Dermis blood vessel endothelial cell (primary cell): ENCODE measurements around the gene ETNK2. TPM values are rescaled to one million over a fixed set of nuclear protein-coding genes. Genes with fewer than 3 reads are reported as not detected.

Source experiments
- DNase-seq: peaks from one replicate; pipeline ENCODE4 v3.0.0; 2010
- total RNA-seq: library from RNA; depleted of rRNA; stranded (reverse); fragments of >200 nt; gene quantifications from 2 replicates; pipeline ENCODE4 v1.2.3, GENCODE V29; 2014

The ETNK2 gene
- total RNA-seq, 1 donor from 2014 or later, result 10.7 TPM

- DNase-seq, result no peak
These were observed 4.1 kb downstream of the ETNK2 start for GRCh38 chr1:204147406-204148383.

GRCh38 chr1:204146965-204147364, 4.9 kb downstream of the ETNK2 start:
- no peak for DNase-seq

- DNase-seq, result no peak
These were observed 5.5 kb downstream of the ETNK2 start for GRCh38 chr1:204146309-204146708.

GRCh38 chr1:204145033-204145504, 6.8 kb downstream of the ETNK2 start:
- no peak for DNase-seq

GRCh38 chr1:204143276-204144041, 8.4 kb downstream of the ETNK2 start:
- no peak for DNase-seq

- no peak for DNase-seq
These were observed 9.5 kb downstream of the ETNK2 start for GRCh38 chr1:204142032-204142974.

GRCh38 chr1:204141131-204141530, 10.7 kb downstream of the ETNK2 start:
- DNase-seq, result no peak

- DNase-seq, result no peak
These were observed 11.9 kb downstream of the ETNK2 start for GRCh38 chr1:204139952-204140351.

GRCh38 chr1:204139088-204139487, 12.8 kb downstream of the ETNK2 start:
- DNase-seq, result no peak

GRCh38 chr1:204136814-204137213, 15.0 kb downstream of the ETNK2 start:
- DNase-seq, result no peak

GRCh38 chr1:204134103-204134502, 17.7 kb downstream of the ETNK2 start:
- DNase-seq, result no peak

- DNase-seq, result no peak
These were observed 19.1 kb downstream of the ETNK2 start for GRCh38 chr1:204132718-204133117.

- no peak for DNase-seq
These were observed 19.9 kb downstream of the ETNK2 start for GRCh38 chr1:204131978-204132377.

GRCh38 chr1:204130981-204131892, 20.6 kb downstream of the ETNK2 start:
- DNase-seq, result peak; percentile 83

- DNase-seq, result peak; percentile 48
These were observed 21.7 kb downstream of the ETNK2 start for GRCh38 chr1:204130178-204130577.

- DNase-seq, result peak; percentile 82
These were observed 22.6 kb downstream of the ETNK2 start for GRCh38 chr1:204128964-204129896.

- DNase-seq, result no peak
These were observed 23.3 kb downstream of the ETNK2 start for GRCh38 chr1:204128464-204128963.

- peak; percentile 90 for DNase-seq
These were observed 24.1 kb downstream of the ETNK2 start for GRCh38 chr1:204127597-204128242.

- no peak for DNase-seq
These were observed 24.9 kb downstream of the ETNK2 start for GRCh38 chr1:204126956-204127355.
